ENCODE data around the gene ARID1A. TPM values are rescaled to one million over a fixed set of nuclear protein-coding genes. Genes with fewer than 3 reads are reported as not detected.

Gene ARID1A
- total RNA-seq, 1 donor from 2014 or later = 186 TPM

DNA sequence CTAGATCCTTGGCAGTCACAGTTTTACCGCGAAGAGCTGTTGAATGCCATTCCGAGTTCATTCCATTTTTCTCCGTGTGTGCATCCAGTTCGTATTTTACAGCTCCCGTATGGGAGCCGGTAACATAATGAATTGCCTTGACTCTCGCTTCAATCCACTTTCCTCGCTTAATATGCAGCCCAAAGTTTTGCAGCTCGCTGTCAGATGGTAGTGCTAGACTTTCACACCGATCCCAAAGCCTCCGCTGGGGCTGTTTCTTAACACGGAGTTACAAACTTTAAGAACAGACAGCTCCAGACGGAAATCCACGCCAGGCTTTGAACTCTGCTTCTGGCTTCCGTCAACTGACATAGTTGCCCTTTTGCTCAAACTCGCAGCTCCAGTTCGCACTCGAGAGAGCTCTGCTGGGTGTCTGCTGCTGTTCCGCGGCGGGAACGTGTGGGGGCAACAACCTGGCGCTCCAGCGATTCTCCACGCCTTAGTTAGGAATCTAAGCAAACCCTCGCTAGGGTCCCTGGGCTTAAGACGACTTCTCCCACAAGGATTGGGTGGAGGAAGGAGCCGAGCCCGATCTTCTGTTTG, 3.5 kb upstream of the ARID1A start:
- no peaks in the 10 kb centered on the region for H3K36me3 Mint-ChIP-seq (ENCODE audit: insufficient read depth)
- peak; percentile 51 for DNase-seq (ENCODE audit: low spot score, unreplicated experiment)
- peak overlapping the region; percentile 76 for H3K4me3 Mint-ChIP-seq (ENCODE audit: low read depth)
- H3K27me3 Mint-ChIP-seq = no peaks in the 10 kb centered on the region
- H3K27ac Mint-ChIP-seq = peak overlapping the region; percentile 99
- TF ChIP-seq, protein P1, sequence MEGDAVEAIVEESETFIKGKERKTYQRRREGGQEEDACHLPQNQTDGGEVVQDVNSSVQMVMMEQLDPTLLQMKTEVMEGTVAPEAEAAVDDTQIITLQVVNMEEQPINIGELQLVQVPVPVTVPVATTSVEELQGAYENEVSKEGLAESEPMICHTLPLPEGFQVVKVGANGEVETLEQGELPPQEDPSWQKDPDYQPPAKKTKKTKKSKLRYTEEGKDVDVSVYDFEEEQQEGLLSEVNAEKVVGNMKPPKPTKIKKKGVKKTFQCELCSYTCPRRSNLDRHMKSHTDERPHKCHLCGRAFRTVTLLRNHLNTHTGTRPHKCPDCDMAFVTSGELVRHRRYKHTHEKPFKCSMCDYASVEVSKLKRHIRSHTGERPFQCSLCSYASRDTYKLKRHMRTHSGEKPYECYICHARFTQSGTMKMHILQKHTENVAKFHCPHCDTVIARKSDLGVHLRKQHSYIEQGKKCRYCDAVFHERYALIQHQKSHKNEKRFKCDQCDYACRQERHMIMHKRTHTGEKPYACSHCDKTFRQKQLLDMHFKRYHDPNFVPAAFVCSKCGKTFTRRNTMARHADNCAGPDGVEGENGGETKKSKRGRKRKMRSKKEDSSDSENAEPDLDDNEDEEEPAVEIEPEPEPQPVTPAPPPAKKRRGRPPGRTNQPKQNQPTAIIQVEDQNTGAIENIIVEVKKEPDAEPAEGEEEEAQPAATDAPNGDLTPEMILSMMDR (IDR thresholded peaks at IDR 0.05; ENCODE audit: unreplicated experiment) = peak; percentile 23
- peaks cover 26% of the 10 kb centered on the region for H3K4me1 Mint-ChIP-seq (ENCODE audit: low read depth)
- no peaks in the 10 kb centered on the region for H3K9me3 Mint-ChIP-seq (ENCODE audit: low read depth)

DNA sequence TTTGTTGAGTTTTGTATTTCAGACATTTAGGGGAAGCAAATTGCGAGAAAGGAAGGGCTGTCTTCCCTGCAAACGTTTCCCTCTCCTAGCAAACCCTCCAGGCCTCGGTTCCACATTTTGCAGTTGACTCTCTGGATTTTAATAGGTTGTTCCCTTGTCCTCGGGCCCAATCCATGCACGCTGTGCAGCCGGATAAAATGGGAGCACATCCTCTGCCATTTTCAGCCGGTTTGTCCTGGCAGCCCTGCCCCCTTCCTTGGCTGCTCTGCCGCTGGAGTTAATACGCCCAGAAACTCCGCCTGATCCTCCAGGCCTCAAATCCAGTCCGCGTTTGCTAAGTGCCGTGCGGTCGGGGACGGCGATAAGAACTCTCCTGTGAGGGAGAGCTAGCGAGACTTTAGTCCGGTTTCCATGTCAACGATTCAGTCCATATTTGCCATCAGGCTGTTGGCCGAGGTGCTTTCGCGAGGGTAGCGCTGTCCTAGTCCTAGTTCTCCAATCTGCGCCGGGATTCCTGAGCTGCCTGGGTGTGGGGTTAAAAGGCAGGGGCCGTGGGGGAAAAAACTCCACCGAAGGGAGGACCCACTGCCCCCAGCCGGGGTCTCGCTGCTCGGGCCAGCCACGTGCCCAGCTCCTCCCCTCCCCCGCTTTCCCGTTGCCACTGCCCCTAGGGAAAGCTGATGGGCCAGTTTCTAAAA, 2.9 kb upstream of the ARID1A start:
- H3K27me3 Mint-ChIP-seq = no peaks in the 10 kb centered on the region
- peak; percentile 79 for DNase-seq (ENCODE audit: low spot score, unreplicated experiment)
- no peaks in the 10 kb centered on the region for H3K9me3 Mint-ChIP-seq (ENCODE audit: low read depth)
- peaks cover 26% of the 10 kb centered on the region for H3K4me1 Mint-ChIP-seq (ENCODE audit: low read depth)
- H3K27ac Mint-ChIP-seq = peak overlapping the region; percentile 99
- H3K36me3 Mint-ChIP-seq (ENCODE audit: insufficient read depth) = no peaks in the 10 kb centered on the region
- TF ChIP-seq, protein P1 (IDR thresholded peaks at IDR 0.05; ENCODE audit: unreplicated experiment) = no peak
- H3K4me3 Mint-ChIP-seq (ENCODE audit: low read depth) = peak overlapping the region; percentile 76

DNA sequence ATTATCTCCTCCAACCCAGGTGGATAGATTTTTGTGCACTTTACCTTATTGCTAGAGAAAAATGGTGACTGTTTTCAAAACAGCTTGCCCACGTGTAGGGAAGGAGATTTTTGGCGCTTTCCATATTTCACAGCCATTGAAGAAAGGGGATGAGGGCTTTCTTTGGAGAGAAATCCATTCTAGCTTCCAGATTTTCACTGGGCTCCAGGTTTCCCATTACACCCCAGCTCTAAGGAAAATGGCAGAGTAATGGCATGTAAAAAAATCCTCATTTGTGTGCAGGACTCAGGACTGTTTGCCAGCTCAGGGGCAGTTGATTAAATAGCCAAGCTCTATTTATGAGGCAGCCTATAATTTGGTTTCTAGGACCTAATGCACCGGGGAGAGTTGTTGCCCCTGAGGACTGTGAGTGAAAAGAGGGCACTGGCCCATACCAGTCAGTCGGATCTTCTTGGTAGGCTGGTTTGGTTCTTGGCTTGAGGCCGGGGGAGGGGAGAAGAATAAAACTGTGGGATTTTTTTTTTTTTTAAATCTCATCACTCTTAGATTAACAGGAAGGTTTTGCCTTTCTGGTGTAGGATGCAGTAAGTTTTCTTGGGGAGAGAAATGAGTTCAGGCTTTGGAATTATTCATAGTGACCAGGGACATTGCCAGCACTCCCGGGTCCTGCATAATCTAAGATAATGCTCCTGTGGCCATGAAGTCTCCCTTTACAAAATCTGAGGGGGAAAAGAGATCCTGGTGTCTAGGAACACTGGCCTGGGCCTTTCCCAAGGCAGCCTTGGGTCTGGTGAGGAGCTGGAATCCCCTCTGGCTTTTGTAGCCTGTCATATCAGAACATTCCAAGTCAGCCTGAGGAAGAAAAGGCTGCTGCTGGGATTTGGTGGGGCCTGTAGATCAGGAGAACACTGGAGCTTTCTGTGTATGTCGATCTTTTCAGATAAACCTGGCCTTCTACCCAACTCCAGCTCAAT, 1.9 kb upstream of the ARID1A start:
- no peaks in the 10 kb centered on the region for H3K9me3 Mint-ChIP-seq (ENCODE audit: low read depth)
- H3K27ac Mint-ChIP-seq = peak overlapping the region; percentile 99
- H3K4me1 Mint-ChIP-seq (ENCODE audit: low read depth) = peaks cover 26% of the 10 kb centered on the region
- H3K4me3 Mint-ChIP-seq (ENCODE audit: low read depth) = peak overlapping the region; percentile 76
- H3K27me3 Mint-ChIP-seq = no peaks in the 10 kb centered on the region
- no peaks in the 10 kb centered on the region for H3K36me3 Mint-ChIP-seq (ENCODE audit: insufficient read depth)
- TF ChIP-seq, protein P1 (IDR thresholded peaks at IDR 0.05; ENCODE audit: unreplicated experiment) = no peak
- no peak for DNase-seq (ENCODE audit: low spot score, unreplicated experiment)

DNA sequence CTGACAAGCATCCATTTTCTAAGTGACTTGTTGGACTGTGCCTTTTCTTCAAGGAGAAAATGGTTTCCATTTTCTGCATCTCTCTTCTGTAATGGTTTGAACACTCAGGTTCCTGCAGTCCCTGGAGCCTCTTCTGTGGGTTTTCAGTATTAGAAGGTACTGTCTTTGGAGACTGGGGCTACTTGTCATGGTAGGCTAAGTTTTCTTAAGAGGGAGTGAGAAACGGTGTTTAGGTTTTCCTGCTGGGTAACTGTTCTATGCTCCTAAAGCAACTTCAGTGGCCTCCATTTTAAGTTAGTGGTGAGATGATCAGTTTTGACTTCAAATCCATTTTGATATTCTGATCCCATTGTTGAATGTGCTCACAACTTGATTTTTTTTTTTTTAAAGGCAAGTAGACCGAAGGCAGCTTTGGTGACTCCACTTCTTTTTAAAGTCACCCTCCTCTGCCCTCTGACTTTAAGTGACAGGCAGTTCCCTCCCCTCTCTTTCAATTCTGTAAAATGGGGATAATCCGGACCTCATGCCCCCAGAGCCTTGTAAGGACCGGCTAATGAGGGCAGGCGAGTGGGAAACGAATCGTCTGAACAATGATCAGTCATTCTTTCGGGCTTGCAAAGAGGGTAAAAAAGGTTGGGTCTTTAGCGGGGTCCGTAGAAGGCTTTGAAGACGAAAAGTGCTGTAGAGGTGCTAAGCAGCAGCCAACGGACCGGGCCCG, 1.0 kb upstream of the ARID1A start:
- H3K27me3 Mint-ChIP-seq = no peaks in the 10 kb centered on the region
- H3K36me3 Mint-ChIP-seq (ENCODE audit: insufficient read depth) = no peaks in the 10 kb centered on the region
- peak overlapping the region; percentile 76 for H3K4me3 Mint-ChIP-seq (ENCODE audit: low read depth)
- peak overlapping the region; percentile 99 for H3K27ac Mint-ChIP-seq
- H3K9me3 Mint-ChIP-seq (ENCODE audit: low read depth) = no peaks in the 10 kb centered on the region
- peaks cover 26% of the 10 kb centered on the region for H3K4me1 Mint-ChIP-seq (ENCODE audit: low read depth)
- no peak for DNase-seq (ENCODE audit: low spot score, unreplicated experiment)
- TF ChIP-seq, protein P1 (IDR thresholded peaks at IDR 0.05; ENCODE audit: unreplicated experiment) = no peak
